Liver (tissue), 3 donors: ENCODE data around the gene RAB44.

Source experiments
- CTCF ChIP-seq: fragments of 150-350 bp; IDR thresholded peaks from 2 replicates; pipeline ENCODE4 v1.5.1; 2017; ENCODE audit warnings: improper control_type of control experiment, low read depth, low read length; ENCODE audit not compliant: missing input control
- GABPA ChIP-seq, 2 donors: IDR thresholded peaks in 1 of 2; conservative IDR thresholded peaks in 1 of 2; 2 replicates each; pipeline ENCODE4 v1.6.1; 2016; ENCODE audit warnings: antibody characterized with exemption in 2 of 2, mild to moderate bottlenecking in 1 of 2, moderate library complexity in 1 of 2
- RAD21 ChIP-seq, 2 donors: IDR thresholded peaks; 2 replicates each; pipeline ENCODE4 v1.6.1; 2016; ENCODE audit warnings: antibody characterized with exemption in 2 of 2, mild to moderate bottlenecking in 2 of 2
- YY1 ChIP-seq: IDR thresholded peaks from 2 replicates; pipeline ENCODE4 v1.6.1; 2016; ENCODE audit warnings: antibody characterized with exemption, mild to moderate bottlenecking
- ZBTB33 ChIP-seq: IDR thresholded peaks from 2 replicates; pipeline ENCODE4 v1.6.1; 2016; ENCODE audit warnings: antibody characterized with exemption
- donor health status: healthy.
- donor health status: healthy.

- TF ChIP-seq GABPA (IDR thresholded peaks at IDR 0.05 in 1 of 2, conservative IDR thresholded peaks at IDR 0.05 in 1 of 2): no peak
- TF ChIP-seq CTCF: no peak
- no peak for TF ChIP-seq ZBTB33
- TF ChIP-seq RAD21 (IDR thresholded peaks at IDR 0.05): no peak
- TF ChIP-seq YY1: no peak
Observed at GRCh38 chr6:36663504-36664446, 33.9 kb upstream of the RAB44 start.
